Measurements from ENCODE around the gene YIPF1. TPM values are rescaled to one million over a fixed set of nuclear protein-coding genes. Genes with fewer than 3 reads are reported as not detected.

The YIPF1 gene
- total RNA-seq, 3 donors from 2014 or later, result 12.5 to 15.4 (median 14.7) TPM

GRCh38 chr1:53810007-53810406 lies 79.6 kb downstream of the YIPF1 start:
- Mint-ChIP-seq H3K9me3 (no peaks in the 10 kb centered on the region), H3K36me3 (ENCODE audit: insufficient read depth) (peaks cover 60% of the 10 kb centered on the region), H3K4me1 (ENCODE audit: low read depth) (no peaks in the 10 kb centered on the region), H3K27me3 (ENCODE audit: low read depth) (no peaks in the 10 kb centered on the region), H3K4me3 (no peak overlapping the region)
- DNase-seq (no peak), ATAC-seq (no peak)

DNA sequence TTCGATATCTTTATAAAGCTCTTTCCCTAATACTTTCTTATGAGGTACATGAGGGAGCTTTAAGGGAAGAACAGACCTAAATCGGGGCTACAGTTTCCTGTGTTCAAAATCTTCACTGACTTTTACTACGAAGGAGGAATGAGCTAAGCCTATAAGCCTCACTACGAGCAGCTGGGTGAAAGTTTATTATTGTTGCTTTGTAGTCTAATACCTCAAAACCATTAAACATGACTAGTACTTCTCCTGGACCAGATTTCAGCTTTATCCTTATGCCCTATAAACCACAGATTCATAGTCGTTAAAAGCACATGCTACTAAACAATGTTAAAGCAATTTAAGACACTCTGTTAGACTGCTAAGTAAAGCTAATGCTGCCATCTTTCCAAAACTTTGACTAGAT lies 81.7 kb downstream of the YIPF1 start:
- H3K36me3 Mint-ChIP-seq (ENCODE audit: insufficient read depth), result peaks cover 52% of the 10 kb centered on the region
- no peaks in the 10 kb centered on the region for H3K27me3 Mint-ChIP-seq (ENCODE audit: low read depth)
- H3K4me3 Mint-ChIP-seq, result no peak overlapping the region
- no peak for DNase-seq
- no peaks in the 10 kb centered on the region for H3K4me1 Mint-ChIP-seq (ENCODE audit: low read depth)
- no peaks in the 10 kb centered on the region for H3K9me3 Mint-ChIP-seq
- ATAC-seq, result no peak

DNA sequence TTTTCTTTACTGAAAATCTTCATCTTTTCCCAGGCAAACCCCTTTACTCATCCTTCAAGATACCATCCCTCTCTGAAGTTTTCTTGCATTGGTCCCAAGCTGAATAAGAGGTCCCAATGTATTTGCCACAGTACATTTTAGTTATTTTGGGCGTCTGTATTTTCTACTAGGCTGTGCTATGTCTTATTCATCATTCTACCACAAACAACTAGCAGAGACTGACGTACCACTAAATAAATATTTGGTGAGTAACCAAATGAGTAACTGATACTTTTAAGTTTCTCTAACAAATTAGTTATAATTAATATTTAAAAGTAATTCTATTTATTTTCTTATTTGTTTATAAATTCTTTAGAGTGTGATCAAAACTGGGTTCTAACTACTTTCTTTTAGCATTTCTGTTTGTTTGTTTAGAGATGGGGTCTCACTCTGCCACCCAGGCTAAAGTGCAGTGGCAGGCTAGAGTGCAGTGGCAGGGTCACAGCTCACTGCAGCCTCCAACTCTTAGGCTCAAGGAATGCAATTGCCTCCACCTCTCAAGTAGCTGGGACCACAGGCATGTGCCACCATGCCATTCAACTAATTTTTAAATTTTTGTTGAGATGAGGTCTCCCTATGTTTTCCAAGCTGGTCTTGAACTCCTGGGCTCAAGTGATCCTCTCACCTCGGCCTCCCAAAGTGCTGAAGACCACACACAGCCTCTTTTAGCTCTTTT lies 84.6 kb downstream of the YIPF1 start:
- Mint-ChIP-seq H3K27me3 (ENCODE audit: low read depth) (no peaks in the 10 kb centered on the region), H3K4me1 (ENCODE audit: low read depth) (no peaks in the 10 kb centered on the region), H3K9me3 (no peaks in the 10 kb centered on the region), H3K4me3 (no peak overlapping the region), H3K36me3 (ENCODE audit: insufficient read depth) (peaks cover 42% of the 10 kb centered on the region)
- no peak for ATAC-seq
- no peak for DNase-seq

DNA sequence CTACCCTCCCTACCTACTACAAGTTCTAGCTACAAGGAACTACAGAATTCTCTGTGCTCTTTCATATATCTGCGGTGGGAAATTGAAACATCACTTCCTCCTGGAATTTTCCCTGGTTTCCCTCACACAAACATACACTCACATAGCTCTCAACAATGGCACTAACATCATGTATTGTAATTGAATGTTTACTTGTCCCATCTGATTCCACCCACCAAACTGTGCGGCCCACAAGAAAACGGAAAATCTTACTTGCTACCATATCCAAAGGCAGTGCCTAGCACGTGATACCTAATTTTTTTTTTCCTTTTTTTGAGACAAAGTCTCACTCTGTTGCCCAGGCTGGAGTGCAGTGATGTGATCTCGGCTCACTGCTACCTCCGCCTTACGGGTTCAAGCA lies 85.4 kb downstream of the YIPF1 start:
- no peaks in the 10 kb centered on the region for H3K27me3 Mint-ChIP-seq (ENCODE audit: low read depth)
- H3K4me1 Mint-ChIP-seq (ENCODE audit: low read depth), result no peaks in the 10 kb centered on the region
- no peak for DNase-seq
- no peaks in the 10 kb centered on the region for H3K9me3 Mint-ChIP-seq
- no peak overlapping the region for H3K4me3 Mint-ChIP-seq
- peaks cover 44% of the 10 kb centered on the region for H3K36me3 Mint-ChIP-seq (ENCODE audit: insufficient read depth)
- no peak for ATAC-seq

Other genes starting within 250 kb of the YIPF1 start
- gene GLIS1, start 150.6 kb downstream of the YIPF1 start, total RNA-seq, result not detected
- gene NDC1, start 51.5 kb downstream of the YIPF1 start, total RNA-seq, result 10 to 100 TPM; 34.2 to 39.8 (median 37.6) TPM
- gene DIO1, start 4.4 kb upstream of the YIPF1 start, total RNA-seq, result not detected
- gene IFT25, start 55.9 kb upstream of the YIPF1 start, total RNA-seq, result 10 to 100 TPM; 26.0 to 31.5 (median 28.1) TPM
- 10 to 100 TPM; 22.6 to 23.1 (median 22.8) TPM for gene LRRC42, start 56.6 kb upstream of the YIPF1 start, total RNA-seq
- gene LDLRAD1, start 128.4 kb upstream of the YIPF1 start, total RNA-seq, result not detected
- 100 to 1,000 TPM in 1 of 3 donors, 10 to 100 TPM in 2; 86.8 to 102 (median 89.9) TPM for gene TMEM59, start 163.4 kb upstream of the YIPF1 start, total RNA-seq
- gene TCEANC2, start 163.8 kb upstream of the YIPF1 start, total RNA-seq, result 1 to 10 TPM; 4.6 to 6.8 (median 5.4) TPM